Measurements from ENCODE around the gene CST2.

- TF ChIP-seq CTCF (conservative IDR thresholded peaks at IDR 0.05; ENCODE audit: low read length) = no peak
- TF ChIP-seq EZH2phosphoT487 (IDR thresholded peaks at IDR 0.05; ENCODE audit: borderline replicate concordance) = no peak
Observed at GRCh38 chr20:23794841-23795240, 31.7 kb downstream of the CST2 start.
